ENCODE results near the gene ZNF80. TPM values are rescaled to one million over a fixed set of nuclear protein-coding genes. Genes with fewer than 3 reads are reported as not detected.

ZNF80 gene
- total and polyA plus RNA-seq, 2 of the 13 experiments (the other 11 are each of a cell fraction or from before 2014, with no cell fraction given), result not detected

GRCh38 chr3:114216186-114216970 is 21.0 kb downstream of the ZNF80 start:
- in situ Hi-C loops (cut with HindIII; ENCODE audit: extremely low pct_ligation_motif_present, low pct_unique_long_range_greater_than_20kb), result no loop called here
- ATAC-seq (no peak), FAIRE-seq (no peak), DNase-seq (ENCODE audit: low spot score) (no peak)
- H3K4me1 ChIP-seq (ENCODE audit: insufficient read depth, low read length), result no peaks in the 10 kb centered on the region
- no peaks in the 10 kb centered on the region for H3K9me3 ChIP-seq (ENCODE audit: low read length)
- H3K4me2 ChIP-seq (ENCODE audit: low read depth, low read length), result no peak overlapping the region
- no peak overlapping the region for H2AFZ ChIP-seq (ENCODE audit: low read length)
- BruUV-seq (replicated peaks), result no TSS peak
- intact Hi-C loops (cut with micrococcal nuclease; ENCODE audit: unreplicated experiment), result no loop called here
- TF ChIP-seq NFIB (CRISPR knock-in tag; IDR thresholded peaks at IDR 0.05; ENCODE audit: borderline replicate concordance), result no peak
- no peak for TF ChIP-seq PRDM15 (CRISPR knock-in tag; IDR thresholded peaks at IDR 0.05)
- no peak for TF ChIP-seq ZBTB38 (CRISPR knock-in tag; IDR thresholded peaks at IDR 0.05)
- no peak for TF ChIP-seq U2AF1 (optimal IDR thresholded peaks at IDR 0.05; ENCODE audit: low read depth, low read length)
- TF ChIP-seq DRAP1 (CRISPR knock-in tag; IDR thresholded peaks at IDR 0.05), result no peak
- TF ChIP-seq ZNF607 (CRISPR knock-in tag; IDR thresholded peaks at IDR 0.05; ENCODE audit: borderline replicate concordance), result no peak
- no peak for TF ChIP-seq KDM2A (CRISPR knock-in tag; IDR thresholded peaks at IDR 0.05; ENCODE audit: borderline replicate concordance, low read depth)
- no peak for TF ChIP-seq ZNF138 (CRISPR knock-in tag; IDR thresholded peaks at IDR 0.05; ENCODE audit: low read depth)
- TF ChIP-seq KLF16 (CRISPR knock-in tag; IDR thresholded peaks at IDR 0.05), result no peak
- H4K20me1 ChIP-seq (ENCODE audit: insufficient read depth, low read length), result no peaks in the 10 kb centered on the region
- H3K27ac ChIP-seq (ENCODE audit: extremely low read length, insufficient read depth, low read length), result no peak overlapping the region
- H3K4me3 ChIP-seq (replicated peaks in 1 of 3; ENCODE audit: insufficient read depth in 1 of 3, low read depth in 2 of 3, low read length in 3 of 3), result no peak overlapping the region
- H3K27me3 ChIP-seq (ENCODE audit: control insufficient read depth in 1 of 2, insufficient read depth in 2 of 2, low read length in 2 of 2), result peaks cover 0 to 16% of the 10 kb centered on the region in 2 experiments; a peak in 1 of 5 replicates
- no peak overlapping the region for H3K9ac ChIP-seq (ENCODE audit: insufficient read depth, low read depth, low read length)
- WGBS (ENCODE audit: low lambda C conversion rate), result 9% methylated on average over 5 of the region's 5 CpGs
- POLR2A ChIA-PET, result no interaction called here
- no peaks in the 10 kb centered on the region for H3K79me2 ChIP-seq (ENCODE audit: insufficient read depth, low read length)
- H3K36me3 ChIP-seq (replicated peaks in 1 of 2; ENCODE audit: control insufficient read depth in 1 of 2, insufficient read depth in 2 of 2, low read length in 2 of 2), result no peaks in the 10 kb centered on the region
- CTCF ChIA-PET (ENCODE audit: low intra/inter-chr PET ratio, low total read pairs), result no interaction called here

All from HepG2 (cell line).